ENCODE results near the gene RAD18. TPM values are rescaled to one million over a fixed set of nuclear protein-coding genes. Genes with fewer than 3 reads are reported as not detected.

The RAD18 gene
- polyA plus RNA-seq, 1 of the 3 experiments (the other 2 are of a cell fraction), result 5.7 TPM

- Histone ChIP-seq H3K4me1 (ENCODE audit: control insufficient read depth in 1 of 2, insufficient read depth in 2 of 2, low read depth in 1 of 2, low read length in 1 of 2) (no peaks in the 10 kb centered on the region), H3K27me3 (ENCODE audit: insufficient read depth) (no peaks in the 10 kb centered on the region), H3K4me3 (ENCODE audit: low read depth in 2 of 2, low read length in 1 of 2) (no peak overlapping the region), H3K36me3 (replicated peaks in 1 of 2; ENCODE audit: control insufficient read depth in 1 of 2, insufficient read depth in 2 of 2, low read length in 1 of 2) (no peaks in the 10 kb centered on the region), H3K9ac (no peak overlapping the region), H4K20me1 (ENCODE audit: insufficient read depth) (no peaks in the 10 kb centered on the region), H3K9me3 (no peaks in the 10 kb centered on the region), H3K27ac (ENCODE audit: low read depth in 2 of 2, low read length in 1 of 2) (no peak overlapping the region), H3F3A (replicated peaks; ENCODE audit: insufficient read depth) (no peaks in the 10 kb centered on the region), H3K79me2 (ENCODE audit: insufficient read depth) (no peaks in the 10 kb centered on the region), H3K4me2 (no peak overlapping the region), H2AFZ (ENCODE audit: low read depth) (no peak overlapping the region), H3K9me2 (no peaks in the 10 kb centered on the region)
- ChIA-PET CTCF (no interaction called here), POLR2A (no interaction called here)
- no peak for DNase-seq
- no peak for TF ChIP-seq EP300 (IDR thresholded peaks at IDR 0.05; ENCODE audit: borderline replicate concordance in 1 of 2, low read depth in 1 of 2, low read length in 1 of 2)
- TF ChIP-seq, protein P1, sequence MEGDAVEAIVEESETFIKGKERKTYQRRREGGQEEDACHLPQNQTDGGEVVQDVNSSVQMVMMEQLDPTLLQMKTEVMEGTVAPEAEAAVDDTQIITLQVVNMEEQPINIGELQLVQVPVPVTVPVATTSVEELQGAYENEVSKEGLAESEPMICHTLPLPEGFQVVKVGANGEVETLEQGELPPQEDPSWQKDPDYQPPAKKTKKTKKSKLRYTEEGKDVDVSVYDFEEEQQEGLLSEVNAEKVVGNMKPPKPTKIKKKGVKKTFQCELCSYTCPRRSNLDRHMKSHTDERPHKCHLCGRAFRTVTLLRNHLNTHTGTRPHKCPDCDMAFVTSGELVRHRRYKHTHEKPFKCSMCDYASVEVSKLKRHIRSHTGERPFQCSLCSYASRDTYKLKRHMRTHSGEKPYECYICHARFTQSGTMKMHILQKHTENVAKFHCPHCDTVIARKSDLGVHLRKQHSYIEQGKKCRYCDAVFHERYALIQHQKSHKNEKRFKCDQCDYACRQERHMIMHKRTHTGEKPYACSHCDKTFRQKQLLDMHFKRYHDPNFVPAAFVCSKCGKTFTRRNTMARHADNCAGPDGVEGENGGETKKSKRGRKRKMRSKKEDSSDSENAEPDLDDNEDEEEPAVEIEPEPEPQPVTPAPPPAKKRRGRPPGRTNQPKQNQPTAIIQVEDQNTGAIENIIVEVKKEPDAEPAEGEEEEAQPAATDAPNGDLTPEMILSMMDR (IDR thresholded peaks at IDR 0.05), result no peak
- TF ChIP-seq IRF3 (IDR thresholded peaks at IDR 0.05; ENCODE audit: low read depth, low read length), result no peak
- WGBS (ENCODE audit: low lambda C conversion rate), result 92% methylated on average over 6 of the region's 6 CpGs
These were observed 128.3 kb downstream of the RAD18 start for GRCh38 chr3:8834974-8835373.

DNA sequence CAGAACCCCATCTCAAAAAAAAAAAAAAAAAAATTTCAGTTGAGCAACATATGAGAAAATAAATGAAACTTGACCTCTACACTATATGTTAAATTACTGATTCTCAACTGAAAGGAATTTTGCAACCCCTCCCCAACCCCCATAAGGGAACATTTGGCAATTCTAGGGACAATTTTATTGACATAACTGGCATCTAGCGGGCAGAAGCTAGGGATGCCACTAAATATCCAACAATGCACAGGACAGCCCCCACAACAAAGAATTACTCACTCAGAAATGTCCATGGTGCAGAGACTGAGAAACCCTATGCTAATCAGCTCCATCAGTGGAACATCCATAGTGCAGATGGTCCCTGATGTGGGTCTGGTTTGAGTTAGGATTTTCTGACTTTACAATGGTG, 135.6 kb downstream of the RAD18 start:
- CTCF ChIA-PET, result interaction anchor here (0.9 kb wide), 1 partner anchor 31 kb away, joined by 3 read pairs; no protein-coding TSS in a partner anchor
- Histone ChIP-seq H3K9ac (no peak overlapping the region), H3K27ac (ENCODE audit: low read depth in 2 of 2, low read length in 1 of 2) (no peak overlapping the region), H3K9me3 (no peaks in the 10 kb centered on the region), H4K20me1 (ENCODE audit: insufficient read depth) (no peaks in the 10 kb centered on the region), H3F3A (replicated peaks; ENCODE audit: insufficient read depth) (peaks cover under 1% of the 10 kb centered on the region), H3K4me1 (ENCODE audit: control insufficient read depth in 1 of 2, insufficient read depth in 2 of 2, low read depth in 1 of 2, low read length in 1 of 2) (no peaks in the 10 kb centered on the region), H3K4me3 (ENCODE audit: low read depth in 2 of 2, low read length in 1 of 2) (no peak overlapping the region), H2AFZ (ENCODE audit: low read depth) (no peak overlapping the region), H3K4me2 (no peak overlapping the region), H3K79me2 (ENCODE audit: insufficient read depth) (no peaks in the 10 kb centered on the region), H3K9me2 (no peaks in the 10 kb centered on the region), H3K36me3 (replicated peaks in 1 of 2; ENCODE audit: control insufficient read depth in 1 of 2, insufficient read depth in 2 of 2, low read length in 1 of 2) (peaks cover 0 to 13% of the 10 kb centered on the region in 2 experiments), H3K27me3 (ENCODE audit: insufficient read depth) (no peaks in the 10 kb centered on the region)
- DNase-seq, result no peak
- 85% methylated on average over 1 of the region's 1 CpG for WGBS (ENCODE audit: low lambda C conversion rate)
- POLR2A ChIA-PET, result no interaction called here
- TF ChIP-seq EZH2phosphoT487 (IDR thresholded peaks at IDR 0.05; ENCODE audit: borderline replicate concordance, low read depth), result no peak
- no peak for TF ChIP-seq IRF3 (IDR thresholded peaks at IDR 0.05; ENCODE audit: low read depth, low read length)
- TF ChIP-seq RXRA (IDR thresholded peaks at IDR 0.05; ENCODE audit: borderline replicate concordance, low read depth), result no peak
- TF ChIP-seq MXI1 (IDR thresholded peaks at IDR 0.05; ENCODE audit: low read depth, low read length), result no peak
- no peak for TF ChIP-seq USF2 (IDR thresholded peaks at IDR 0.05; ENCODE audit: borderline replicate concordance, low read depth, low read length)
- no peak for TF ChIP-seq RFX5 (IDR thresholded peaks at IDR 0.05; ENCODE audit: low read length)
- TF ChIP-seq POLR2AphosphoS5 (IDR thresholded peaks at IDR 0.05; ENCODE audit: low read depth, low read length), result no peak
- TF ChIP-seq, protein P1 (IDR thresholded peaks at IDR 0.05), result no peak
- no peak for TF ChIP-seq GABPA (IDR thresholded peaks at IDR 0.05; ENCODE audit: low read depth)
- TF ChIP-seq, protein P2, sequence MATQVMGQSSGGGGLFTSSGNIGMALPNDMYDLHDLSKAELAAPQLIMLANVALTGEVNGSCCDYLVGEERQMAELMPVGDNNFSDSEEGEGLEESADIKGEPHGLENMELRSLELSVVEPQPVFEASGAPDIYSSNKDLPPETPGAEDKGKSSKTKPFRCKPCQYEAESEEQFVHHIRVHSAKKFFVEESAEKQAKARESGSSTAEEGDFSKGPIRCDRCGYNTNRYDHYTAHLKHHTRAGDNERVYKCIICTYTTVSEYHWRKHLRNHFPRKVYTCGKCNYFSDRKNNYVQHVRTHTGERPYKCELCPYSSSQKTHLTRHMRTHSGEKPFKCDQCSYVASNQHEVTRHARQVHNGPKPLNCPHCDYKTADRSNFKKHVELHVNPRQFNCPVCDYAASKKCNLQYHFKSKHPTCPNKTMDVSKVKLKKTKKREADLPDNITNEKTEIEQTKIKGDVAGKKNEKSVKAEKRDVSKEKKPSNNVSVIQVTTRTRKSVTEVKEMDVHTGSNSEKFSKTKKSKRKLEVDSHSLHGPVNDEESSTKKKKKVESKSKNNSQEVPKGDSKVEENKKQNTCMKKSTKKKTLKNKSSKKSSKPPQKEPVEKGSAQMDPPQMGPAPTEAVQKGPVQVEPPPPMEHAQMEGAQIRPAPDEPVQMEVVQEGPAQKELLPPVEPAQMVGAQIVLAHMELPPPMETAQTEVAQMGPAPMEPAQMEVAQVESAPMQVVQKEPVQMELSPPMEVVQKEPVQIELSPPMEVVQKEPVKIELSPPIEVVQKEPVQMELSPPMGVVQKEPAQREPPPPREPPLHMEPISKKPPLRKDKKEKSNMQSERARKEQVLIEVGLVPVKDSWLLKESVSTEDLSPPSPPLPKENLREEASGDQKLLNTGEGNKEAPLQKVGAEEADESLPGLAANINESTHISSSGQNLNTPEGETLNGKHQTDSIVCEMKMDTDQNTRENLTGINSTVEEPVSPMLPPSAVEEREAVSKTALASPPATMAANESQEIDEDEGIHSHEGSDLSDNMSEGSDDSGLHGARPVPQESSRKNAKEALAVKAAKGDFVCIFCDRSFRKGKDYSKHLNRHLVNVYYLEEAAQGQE (IDR thresholded peaks at IDR 0.05; ENCODE audit: low read depth, low read length), result no peak
- no peak for TF ChIP-seq YY1 (IDR thresholded peaks at IDR 0.05; ENCODE audit: low read depth)
- no peak for TF ChIP-seq TCF12 (IDR thresholded peaks at IDR 0.05)
- no peak for TF ChIP-seq SIN3A (IDR thresholded peaks at IDR 0.05; ENCODE audit: borderline replicate concordance, low read depth, low read length)
- TF ChIP-seq TEAD4 (IDR thresholded peaks at IDR 0.05; ENCODE audit: borderline replicate concordance, insufficient read depth), result no peak

Data from SK-N-SH (cell line).